Measurements from ENCODE around the gene MTG2.

DNA sequence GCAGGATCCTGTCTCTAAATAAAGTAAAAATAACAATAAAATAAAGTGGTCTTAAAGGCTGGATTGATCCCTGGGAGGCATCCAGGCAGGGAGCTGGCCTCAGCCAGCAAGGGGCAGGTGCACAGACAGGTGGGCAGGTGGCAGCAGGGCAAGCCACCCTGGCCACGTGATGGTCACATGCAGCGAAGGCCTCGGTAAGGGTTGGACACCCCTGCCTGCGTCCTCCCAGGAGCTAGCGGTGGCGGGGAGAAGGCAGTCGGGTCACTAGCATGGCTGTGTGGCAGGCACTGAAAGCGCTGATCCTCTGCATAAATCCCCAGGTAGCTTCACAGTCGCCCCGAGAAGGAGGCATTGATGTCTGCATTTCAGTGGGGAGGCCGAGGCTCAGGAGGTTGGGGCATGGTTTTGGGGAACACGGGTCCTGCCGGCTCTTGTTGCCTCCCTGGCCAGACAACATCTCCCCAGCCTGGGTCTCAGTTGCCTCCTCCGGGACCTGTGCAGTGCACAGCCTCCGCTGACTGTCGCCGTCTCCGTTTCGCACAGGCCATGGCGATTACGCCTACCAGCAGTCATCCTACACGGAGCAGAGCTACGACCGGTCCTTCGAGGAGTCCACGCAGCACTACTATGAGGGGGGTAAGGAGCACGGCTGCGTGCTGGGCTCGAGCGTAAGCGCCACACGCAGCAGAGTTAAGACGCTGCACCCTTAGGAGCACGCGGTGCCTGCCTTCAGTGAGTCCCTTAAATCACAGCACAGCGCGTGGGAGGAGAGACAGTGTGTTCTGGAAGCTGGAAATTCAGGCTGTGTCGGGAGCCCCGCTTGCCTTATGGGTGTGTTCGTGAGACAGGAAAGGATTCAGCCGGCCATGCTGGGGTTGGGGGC lies 17.7 kb upstream of the MTG2 start:
- no peak for TF ChIP-seq MAZ (IDR thresholded peaks at IDR 0.05; ENCODE audit: borderline replicate concordance, low read depth, low read length)
- TF ChIP-seq MXI1 (IDR thresholded peaks at IDR 0.05; ENCODE audit: borderline replicate concordance, low read depth, low read length): no peak
- no peak for TF ChIP-seq RAD21 (IDR thresholded peaks at IDR 0.05; ENCODE audit: low read length)
- TF ChIP-seq NFE2L2 (IDR thresholded peaks at IDR 0.05; ENCODE audit: low read depth, low read length): no peak
- TF ChIP-seq, protein P1, sequence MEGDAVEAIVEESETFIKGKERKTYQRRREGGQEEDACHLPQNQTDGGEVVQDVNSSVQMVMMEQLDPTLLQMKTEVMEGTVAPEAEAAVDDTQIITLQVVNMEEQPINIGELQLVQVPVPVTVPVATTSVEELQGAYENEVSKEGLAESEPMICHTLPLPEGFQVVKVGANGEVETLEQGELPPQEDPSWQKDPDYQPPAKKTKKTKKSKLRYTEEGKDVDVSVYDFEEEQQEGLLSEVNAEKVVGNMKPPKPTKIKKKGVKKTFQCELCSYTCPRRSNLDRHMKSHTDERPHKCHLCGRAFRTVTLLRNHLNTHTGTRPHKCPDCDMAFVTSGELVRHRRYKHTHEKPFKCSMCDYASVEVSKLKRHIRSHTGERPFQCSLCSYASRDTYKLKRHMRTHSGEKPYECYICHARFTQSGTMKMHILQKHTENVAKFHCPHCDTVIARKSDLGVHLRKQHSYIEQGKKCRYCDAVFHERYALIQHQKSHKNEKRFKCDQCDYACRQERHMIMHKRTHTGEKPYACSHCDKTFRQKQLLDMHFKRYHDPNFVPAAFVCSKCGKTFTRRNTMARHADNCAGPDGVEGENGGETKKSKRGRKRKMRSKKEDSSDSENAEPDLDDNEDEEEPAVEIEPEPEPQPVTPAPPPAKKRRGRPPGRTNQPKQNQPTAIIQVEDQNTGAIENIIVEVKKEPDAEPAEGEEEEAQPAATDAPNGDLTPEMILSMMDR (conservative IDR thresholded peaks at IDR 0.05; ENCODE audit: low read depth, low read length): no peak
- no peak for TF ChIP-seq POLR2A (IDR thresholded peaks at IDR 0.05; ENCODE audit: low read depth, low read length)
- TF ChIP-seq SMC3 (IDR thresholded peaks at IDR 0.05; ENCODE audit: low read depth, low read length): no peak

Data from IMR-90 (cell line).